ENCODE data around the gene RABGEF1.
"Not testable (repeated sequence)": the region's sequence is repeated elsewhere in the genome, so short reads cannot be mapped to it uniquely, and the experiment has no call there.

DNA sequence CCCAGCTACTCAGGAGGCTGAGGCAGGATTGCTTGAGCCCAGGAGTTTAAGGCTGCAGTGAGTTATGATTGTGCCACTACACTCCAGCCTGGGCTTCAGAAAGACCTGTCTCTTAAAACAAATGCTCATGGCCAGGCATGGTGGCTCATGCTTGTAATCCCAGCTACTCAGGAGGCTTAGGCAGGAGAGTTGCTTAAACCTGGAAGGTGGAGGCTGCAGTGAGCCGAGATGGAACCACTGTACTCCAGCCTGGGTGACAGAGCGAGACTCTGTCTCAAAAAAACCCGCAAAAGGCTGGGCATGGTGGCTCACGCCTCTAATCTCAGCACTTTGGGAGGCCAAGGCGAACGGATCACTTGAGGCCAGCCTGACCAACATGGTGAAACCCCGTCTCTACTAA lies 77.4 kb downstream of the RABGEF1 start:
- TF ChIP-seq, protein P1, sequence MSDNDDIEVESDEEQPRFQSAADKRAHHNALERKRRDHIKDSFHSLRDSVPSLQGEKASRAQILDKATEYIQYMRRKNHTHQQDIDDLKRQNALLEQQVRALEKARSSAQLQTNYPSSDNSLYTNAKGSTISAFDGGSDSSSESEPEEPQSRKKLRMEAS (IDR thresholded peaks at IDR 0.05; ENCODE audit: low read depth) = not testable (repeated sequence)
- TF ChIP-seq, protein P2, sequence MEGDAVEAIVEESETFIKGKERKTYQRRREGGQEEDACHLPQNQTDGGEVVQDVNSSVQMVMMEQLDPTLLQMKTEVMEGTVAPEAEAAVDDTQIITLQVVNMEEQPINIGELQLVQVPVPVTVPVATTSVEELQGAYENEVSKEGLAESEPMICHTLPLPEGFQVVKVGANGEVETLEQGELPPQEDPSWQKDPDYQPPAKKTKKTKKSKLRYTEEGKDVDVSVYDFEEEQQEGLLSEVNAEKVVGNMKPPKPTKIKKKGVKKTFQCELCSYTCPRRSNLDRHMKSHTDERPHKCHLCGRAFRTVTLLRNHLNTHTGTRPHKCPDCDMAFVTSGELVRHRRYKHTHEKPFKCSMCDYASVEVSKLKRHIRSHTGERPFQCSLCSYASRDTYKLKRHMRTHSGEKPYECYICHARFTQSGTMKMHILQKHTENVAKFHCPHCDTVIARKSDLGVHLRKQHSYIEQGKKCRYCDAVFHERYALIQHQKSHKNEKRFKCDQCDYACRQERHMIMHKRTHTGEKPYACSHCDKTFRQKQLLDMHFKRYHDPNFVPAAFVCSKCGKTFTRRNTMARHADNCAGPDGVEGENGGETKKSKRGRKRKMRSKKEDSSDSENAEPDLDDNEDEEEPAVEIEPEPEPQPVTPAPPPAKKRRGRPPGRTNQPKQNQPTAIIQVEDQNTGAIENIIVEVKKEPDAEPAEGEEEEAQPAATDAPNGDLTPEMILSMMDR (IDR thresholded peaks at IDR 0.05) = not testable (repeated sequence)
- TF ChIP-seq, protein P3, sequence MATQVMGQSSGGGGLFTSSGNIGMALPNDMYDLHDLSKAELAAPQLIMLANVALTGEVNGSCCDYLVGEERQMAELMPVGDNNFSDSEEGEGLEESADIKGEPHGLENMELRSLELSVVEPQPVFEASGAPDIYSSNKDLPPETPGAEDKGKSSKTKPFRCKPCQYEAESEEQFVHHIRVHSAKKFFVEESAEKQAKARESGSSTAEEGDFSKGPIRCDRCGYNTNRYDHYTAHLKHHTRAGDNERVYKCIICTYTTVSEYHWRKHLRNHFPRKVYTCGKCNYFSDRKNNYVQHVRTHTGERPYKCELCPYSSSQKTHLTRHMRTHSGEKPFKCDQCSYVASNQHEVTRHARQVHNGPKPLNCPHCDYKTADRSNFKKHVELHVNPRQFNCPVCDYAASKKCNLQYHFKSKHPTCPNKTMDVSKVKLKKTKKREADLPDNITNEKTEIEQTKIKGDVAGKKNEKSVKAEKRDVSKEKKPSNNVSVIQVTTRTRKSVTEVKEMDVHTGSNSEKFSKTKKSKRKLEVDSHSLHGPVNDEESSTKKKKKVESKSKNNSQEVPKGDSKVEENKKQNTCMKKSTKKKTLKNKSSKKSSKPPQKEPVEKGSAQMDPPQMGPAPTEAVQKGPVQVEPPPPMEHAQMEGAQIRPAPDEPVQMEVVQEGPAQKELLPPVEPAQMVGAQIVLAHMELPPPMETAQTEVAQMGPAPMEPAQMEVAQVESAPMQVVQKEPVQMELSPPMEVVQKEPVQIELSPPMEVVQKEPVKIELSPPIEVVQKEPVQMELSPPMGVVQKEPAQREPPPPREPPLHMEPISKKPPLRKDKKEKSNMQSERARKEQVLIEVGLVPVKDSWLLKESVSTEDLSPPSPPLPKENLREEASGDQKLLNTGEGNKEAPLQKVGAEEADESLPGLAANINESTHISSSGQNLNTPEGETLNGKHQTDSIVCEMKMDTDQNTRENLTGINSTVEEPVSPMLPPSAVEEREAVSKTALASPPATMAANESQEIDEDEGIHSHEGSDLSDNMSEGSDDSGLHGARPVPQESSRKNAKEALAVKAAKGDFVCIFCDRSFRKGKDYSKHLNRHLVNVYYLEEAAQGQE (IDR thresholded peaks at IDR 0.05; ENCODE audit: low read depth, low read length) = not testable (repeated sequence)
- not testable (repeated sequence) for TF ChIP-seq FOXM1, YY1 (IDR thresholded peaks at IDR 0.05; ENCODE audit: low read depth)
